HL-60/S4 treated with phorbol 12-myristate 13-acetate at 8.2 ng/mL for 4 days and 3 days (cell line): ENCODE measurements around the gene NUB1.
"Not testable (repeated sequence)": the region's sequence is repeated elsewhere in the genome, so short reads cannot be mapped to it uniquely, and the experiment has no call there.

Experiments used
- in situ Hi-C: fragments of 300-500 bp; cut with MboI; formaldehyde crosslinking; loops from 2 replicates; pipeline ENCODE4 v1.15.0; 2022; ENCODE audit warnings: low sequenced_read_pairs

The NUB1 gene, protein sequence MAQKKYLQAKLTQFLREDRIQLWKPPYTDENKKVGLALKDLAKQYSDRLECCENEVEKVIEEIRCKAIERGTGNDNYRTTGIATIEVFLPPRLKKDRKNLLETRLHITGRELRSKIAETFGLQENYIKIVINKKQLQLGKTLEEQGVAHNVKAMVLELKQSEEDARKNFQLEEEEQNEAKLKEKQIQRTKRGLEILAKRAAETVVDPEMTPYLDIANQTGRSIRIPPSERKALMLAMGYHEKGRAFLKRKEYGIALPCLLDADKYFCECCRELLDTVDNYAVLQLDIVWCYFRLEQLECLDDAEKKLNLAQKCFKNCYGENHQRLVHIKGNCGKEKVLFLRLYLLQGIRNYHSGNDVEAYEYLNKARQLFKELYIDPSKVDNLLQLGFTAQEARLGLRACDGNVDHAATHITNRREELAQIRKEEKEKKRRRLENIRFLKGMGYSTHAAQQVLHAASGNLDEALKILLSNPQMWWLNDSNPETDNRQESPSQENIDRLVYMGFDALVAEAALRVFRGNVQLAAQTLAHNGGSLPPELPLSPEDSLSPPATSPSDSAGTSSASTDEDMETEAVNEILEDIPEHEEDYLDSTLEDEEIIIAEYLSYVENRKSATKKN

DNA sequence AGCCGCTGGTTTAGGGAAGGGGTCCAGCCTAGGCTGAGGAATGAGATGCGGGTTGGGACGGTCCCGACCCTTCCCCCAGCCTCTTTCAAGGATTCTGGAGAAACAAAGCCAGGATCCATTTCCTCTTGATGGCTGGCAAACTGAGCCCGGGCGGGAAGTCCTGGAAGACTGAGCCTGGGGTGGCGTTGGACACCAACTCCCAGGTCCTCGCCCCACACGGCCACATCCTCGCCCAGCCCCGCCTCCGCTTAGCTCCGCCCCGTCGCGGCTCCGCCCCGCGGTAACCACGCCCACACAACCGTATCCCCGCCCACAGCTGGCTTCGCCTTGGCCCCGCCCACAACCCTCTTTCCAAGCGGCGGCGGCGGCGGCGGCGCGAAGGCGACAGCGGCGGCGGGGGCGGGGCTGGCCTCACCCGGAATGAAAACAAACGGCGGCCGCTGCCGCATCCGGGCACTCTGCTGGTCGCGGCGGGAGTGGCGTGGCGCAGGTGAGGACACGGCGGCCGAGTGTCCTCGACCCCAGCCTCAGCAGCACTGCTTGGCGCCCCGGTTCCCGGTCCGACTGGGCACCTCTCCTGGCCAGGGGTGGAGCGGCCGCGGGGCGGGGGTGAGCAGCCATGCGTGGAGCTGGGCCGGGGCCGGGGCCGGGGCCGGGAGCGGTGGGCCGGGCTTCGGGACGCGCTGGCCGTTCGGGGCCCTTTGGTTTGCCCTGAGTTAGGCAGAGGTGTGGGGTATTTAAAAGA, at the start of gene NUB1:
NUB1 (plus strand) TSS at position 456 of the 745 bp plus-strand sequence. CDS start 3,538 bp downstream, outside the sequence.
- in situ Hi-C loops = no loop called here

DNA sequence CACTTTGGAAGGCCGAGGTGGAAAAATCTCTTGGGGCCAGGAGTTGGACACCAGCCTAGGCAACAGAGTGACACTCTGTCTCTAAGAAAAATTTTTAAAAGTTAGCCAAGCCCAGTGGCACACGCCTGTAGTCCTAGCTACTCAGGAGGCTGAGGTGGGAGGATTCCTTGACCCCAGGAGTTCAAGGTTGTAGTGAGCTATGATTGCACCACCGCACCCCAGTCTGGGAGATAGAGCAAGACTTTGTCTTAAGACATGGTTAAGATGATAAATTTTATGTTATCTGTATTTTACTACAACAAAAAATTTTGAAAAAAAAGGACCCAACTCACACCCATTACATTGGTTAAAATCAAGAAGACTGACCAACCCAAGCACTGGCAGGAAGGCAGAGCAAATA, 48.8 kb upstream of the NUB1 start:
- in situ Hi-C loops = no loop called here

DNA sequence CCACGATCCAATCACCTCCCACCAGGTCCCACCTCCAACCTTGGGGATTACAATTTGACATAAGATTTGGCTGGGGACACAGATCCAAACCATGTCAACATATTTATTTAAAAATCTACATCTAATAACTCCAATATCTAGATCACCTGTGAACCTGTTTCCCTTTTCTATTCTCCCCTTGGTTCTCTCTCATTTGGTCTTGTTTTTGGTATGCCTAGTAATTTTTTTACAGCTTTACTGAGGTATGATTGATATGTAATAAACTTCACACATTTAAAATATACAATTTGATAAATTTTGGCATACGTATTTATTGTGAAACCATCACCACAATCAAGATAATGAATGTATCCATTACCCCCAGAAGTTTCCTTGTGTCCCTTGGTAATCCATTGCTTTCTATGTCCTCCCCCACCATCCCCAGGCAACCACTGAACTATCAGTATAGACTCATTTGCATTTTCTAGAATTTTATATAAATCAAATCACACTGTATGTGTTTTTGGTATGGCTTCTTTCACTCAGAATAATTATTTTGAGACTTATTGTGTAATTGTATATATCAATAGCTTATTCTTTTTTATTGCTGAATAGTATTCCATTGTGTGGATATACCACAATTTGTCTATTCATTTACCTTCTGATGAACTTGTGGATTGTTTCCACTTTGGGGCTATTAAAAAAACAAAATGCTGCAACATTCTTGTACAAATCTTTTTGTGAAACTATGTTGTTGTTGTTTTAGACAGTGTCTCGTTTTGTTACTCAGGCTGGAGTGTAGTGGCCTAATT, 45.2 kb upstream of the NUB1 start:
- in situ Hi-C loops = no loop called here

DNA sequence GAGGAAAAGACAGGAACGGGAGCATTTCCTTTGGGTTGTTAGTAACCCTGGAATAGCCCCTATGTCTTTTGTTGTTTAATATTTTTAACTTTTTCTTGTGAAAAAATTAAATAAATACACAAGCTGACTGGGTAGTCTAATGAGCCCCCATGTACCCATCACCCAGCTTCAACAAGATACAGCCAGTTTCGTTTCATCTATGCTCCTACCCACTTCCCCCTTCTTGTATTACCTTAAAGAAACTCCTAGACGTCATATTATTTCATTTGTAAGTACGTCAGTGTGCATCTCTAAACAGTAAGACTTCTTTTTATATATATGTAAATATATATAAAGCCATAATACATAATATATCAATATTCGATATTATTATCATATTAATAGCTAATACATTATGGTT, 42.8 kb upstream of the NUB1 start:
- in situ Hi-C loops = no loop called here

DNA sequence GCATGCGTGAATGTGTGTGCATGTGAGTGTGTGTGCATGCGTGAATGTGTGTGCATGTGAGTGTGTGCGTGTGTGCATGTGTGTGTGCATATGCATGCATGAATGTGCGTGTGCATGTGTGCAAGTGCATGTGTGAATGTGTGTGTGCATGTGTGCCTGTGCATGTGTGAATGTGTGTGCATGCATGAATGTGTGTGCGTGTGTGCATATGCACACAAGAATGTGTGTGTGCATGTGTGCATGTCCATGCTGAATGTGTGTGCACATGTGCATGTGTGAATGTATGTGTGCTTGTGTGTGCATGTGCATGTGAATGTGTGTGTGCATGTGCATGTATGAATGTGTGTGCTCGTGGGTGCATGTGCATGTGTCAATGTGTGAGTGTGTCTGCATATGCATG, 42.1 kb upstream of the NUB1 start:
- in situ Hi-C loops = no loop called here

DNA sequence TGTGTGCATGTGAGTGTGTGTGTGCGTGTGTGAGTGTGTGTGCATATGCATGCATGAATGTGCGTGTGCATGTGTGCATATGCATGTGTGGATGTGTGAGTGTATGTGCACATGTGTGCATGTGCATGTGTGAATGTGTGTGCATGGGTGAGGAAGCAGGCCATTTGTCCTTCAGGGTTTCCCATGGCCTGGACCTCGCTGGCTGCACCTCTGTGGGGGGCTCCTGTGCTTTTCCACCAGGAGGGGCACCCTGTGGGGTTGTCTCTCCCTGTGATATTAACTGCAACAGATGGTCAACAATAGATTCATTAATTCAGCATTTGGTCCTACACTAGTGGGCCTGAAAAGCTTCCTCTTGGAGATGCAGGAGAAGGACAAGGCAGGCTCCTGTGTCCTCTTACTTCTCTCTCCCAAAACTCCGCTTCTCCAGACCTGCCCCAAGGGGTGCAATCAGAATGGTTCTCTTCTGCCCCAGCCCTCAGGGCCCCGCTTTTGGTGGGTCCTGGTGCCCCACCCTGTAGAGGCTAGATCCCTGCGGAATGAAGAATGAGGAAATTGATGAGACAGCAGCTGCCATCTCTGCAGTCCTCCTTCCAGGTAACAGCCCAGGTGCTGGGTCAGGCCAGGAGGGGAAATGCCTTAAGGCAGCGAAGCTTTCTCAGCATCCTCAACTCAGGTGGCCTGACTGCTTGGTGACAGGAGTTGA, 41.5 kb upstream of the NUB1 start:
- in situ Hi-C loops = no loop called here

DNA sequence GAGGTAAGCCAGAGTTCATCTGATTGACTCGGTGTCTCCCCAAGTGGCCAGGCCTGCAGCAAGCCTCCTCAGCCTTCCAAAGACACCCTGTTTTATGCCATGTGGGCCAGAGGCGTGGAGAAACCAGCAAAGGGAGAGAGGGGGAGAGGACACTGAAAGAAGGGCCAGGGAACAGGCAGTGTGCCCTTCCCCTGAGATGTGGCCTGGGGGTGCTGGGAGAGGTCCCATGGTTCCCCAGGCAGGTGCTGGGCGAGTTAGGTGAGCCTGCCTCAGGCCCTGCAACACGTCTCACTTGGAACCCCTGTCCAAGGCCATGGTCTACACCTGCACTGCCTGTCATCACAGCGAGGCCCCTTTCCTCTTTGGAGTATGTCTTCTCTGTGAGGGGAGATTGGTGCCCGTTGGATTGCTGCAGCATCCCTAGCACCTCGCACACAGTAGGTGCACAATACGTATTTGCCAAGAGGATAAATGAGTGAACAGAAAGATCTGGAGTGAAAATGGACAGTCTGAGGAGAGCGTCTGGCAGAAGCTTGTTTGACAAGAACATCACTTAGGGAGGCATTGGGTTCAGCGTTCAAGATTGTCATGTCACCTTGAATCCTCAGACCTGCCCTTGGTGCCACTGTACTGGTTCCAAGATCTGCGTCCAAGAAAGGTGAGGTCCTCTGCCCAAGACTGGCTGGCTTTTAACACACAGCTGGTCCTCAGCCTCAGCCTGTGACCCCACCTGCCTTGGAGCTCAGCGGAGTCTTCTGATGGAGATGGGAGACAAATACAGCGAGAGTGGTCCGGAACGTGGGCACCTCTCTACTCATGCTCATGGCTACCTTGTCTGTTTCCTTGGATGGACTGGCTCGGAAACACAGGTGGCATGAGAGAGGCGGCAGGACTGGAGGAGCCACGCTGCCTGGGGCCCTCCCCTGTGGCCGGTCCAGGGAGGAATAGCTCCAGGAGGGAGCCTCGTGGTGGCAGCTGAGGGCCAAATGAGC, 39.8 kb upstream of the NUB1 start:
- in situ Hi-C loops = no loop called here

DNA sequence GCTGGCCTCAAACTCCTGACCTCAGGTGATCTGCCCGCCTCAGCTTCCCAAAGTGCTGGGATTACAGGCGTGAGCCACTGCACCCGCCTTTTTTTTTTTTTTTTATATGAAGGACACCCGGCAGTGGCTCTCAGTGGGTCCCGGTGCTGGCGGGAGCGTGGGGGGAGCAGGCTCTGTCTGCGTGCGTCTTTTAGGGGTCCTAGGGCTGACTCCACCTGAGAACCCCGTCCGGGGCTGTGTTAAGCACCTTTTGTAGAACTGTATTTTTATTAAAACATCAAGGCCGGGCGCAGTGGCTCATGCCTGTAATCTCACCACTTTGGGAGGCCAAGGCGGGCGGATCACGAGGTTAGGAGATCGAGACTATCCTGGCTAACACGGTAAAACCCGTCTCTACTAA, 37.4 kb upstream of the NUB1 start:
- in situ Hi-C loops = not testable (repeated sequence)

DNA sequence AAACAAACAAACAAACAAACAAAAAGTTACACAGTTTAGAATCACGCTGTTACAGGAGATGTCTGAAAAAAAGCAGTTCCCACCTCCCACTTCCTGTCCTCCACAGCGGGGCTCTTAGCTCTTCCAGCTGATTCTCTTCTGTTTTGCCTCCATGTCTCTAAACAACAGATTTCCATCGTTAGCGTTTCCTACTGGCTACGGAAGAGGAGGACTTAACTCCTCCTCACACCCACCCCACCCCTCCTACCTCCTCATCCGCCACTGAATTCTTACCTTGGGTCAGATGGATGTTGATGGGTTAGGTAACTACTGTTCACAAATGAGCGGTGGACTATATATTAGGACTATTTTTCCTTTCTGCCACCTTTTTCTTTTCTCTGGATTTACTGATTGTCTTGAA, 36.8 kb upstream of the NUB1 start:
- in situ Hi-C loops = no loop called here

DNA sequence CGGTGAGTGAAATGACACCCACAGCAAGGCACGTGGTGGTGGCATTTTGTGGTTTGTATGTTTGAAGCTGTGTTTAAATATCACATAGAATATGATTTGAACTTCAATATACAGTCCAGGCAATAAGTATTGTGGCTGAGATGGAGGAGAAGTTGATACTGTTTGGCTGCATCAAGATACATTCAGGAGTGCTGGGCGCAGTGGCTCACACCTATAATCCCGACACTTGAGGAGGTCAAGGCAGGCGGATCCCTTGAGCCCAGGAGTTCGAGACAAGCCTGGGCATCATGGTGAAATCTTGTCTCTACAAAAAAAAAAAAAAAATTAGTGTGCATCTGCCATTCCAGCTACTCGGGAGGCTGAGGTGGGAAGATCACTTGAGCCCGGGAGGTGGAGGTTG, 35.2 kb upstream of the NUB1 start:
- in situ Hi-C loops = no loop called here

DNA sequence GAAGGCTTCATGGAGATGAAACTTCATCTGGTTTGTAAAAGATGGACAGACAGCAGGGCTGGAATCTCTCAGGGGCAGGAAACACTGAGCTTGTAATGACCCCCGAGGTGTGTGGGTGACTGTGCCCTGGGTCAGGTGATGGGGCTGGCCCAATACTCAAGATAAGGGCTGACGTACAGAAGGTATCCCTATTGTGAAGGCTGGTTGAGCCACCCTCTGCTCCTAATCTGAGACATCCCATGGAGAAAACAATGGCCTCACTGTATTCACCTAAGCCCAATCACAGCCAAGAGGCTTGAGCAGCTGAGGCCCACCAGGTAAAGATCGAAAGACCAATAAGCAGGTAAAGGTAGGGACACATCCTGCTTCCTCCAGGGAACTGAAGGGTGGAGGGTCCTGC, 34.8 kb upstream of the NUB1 start:
- in situ Hi-C loops = no loop called here

DNA sequence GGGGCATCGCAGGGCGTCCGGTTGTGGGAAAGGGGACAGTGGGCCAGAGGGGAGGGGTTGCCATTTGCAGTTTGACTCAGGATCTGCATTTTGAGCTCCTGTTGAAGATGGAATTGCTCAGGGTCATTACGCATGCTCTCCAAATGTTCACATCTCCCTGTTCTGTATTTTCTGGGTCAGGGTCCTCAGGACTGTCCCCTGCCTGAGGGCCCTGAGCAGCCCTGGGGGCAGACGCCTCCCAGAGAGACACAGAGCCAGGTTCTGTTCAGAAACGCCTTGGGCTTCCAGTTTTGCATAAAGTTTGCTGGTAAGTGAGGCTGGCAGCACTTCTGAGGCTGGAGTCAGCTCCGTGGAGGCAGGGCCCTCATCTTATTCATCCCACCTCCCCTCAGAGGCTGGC, 34.1 kb upstream of the NUB1 start:
- in situ Hi-C loops = no loop called here

DNA sequence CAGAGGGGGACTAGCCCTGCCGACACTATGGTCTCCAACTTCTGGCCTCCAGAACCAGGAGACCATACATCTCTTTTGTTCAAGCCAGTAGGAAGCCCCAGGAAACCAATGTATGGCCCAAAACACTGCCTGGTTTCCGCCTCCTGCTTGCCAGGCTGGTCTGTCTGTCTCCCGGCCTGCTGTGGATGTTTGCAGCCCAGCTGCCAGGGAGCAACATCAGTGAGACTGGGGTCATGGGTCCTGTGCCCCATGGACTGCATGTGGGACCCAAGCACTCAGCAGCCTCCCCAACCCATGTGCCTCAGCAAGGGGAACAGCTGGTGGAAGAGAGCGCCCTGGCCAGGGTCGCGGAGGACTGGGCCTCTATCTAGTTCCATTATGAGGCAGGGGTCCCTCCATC, 33.4 kb upstream of the NUB1 start:
- in situ Hi-C loops = no loop called here

DNA sequence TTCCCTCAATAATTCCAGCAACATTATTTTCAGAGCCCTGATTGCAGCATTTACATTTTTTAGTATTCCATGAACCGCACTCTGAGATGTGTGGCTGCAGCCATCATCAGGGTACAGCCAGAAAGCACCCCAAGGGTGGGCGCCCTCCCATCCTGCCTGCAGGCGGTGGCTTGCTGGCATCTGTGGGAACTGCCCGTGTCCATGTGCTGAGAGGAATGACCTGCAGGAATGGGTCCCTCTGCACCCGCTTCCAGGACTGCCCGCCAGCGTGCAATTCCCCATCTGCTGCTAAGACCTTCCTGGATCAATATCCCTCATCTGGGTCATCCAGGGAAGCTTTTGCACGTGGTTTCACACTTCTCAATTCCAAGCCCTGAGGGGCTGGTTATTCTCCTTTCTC, 32.8 kb upstream of the NUB1 start:
- in situ Hi-C loops = no loop called here

DNA sequence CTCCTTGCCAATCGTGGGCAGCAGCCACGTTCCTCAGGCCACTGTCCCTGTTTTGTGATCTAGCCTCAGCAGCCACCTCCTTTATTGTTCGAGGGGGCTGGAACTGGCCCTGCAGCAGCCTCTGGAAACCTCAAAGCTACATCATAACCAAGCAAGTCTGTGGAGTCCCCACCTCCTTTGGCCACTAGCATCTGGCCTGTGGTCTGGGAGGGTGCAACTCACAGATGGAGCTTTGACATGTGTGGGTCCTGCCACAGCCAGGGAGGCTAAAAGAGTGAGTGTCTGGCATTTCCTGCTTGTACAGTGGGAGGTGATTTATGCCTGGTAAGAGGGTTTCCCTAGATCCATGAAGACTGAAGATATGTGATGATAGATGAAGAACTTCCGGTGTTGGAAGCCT, 32.3 kb upstream of the NUB1 start:
- in situ Hi-C loops = no loop called here

DNA sequence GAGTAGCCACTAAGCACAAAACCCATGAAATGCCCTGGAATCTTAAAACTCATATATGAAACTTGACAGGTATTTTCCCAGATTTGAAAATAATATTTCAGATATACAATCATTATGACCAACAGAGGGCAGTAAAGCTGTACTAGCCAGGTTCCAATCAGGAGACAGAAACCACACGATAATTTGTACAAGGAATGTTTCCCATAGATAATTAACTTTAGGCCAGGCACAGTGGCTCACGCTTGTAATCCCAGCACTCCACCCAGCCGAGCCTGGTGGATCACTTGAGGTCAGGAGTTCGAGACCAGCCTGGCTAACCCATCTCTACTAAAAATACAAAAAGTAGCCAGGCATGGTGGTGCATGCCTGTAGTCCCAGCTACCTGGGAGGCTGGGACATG, 31.0 kb upstream of the NUB1 start:
- in situ Hi-C loops = no loop called here

DNA sequence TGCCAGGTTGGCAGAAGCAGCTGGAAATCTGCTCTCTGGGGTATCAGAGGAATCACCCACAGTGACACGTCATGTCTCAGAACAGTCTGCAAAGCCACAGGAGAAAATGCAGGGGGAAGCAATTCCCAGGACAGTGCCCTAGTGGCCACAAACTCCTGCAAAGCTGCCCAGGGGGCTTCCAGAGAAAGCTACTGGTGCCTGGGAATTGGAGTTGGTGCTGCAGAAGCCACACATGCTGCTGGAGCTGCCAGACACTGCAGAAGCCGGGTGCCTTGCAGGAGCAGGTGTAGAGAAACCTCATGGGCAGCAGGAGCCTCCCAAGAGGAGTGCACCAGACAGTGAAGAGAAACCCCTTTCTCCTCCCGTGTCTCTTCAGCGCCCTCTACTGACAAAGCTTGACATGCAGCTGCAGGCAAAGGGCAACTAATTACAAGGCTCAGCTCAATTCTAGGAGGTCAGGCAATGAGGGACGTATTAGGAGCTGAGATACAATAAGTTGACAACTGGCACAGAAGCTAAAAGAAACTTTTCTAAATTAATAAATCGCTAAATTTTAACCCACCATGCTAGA, 30.2 kb upstream of the NUB1 start:
- in situ Hi-C loops = no loop called here

DNA sequence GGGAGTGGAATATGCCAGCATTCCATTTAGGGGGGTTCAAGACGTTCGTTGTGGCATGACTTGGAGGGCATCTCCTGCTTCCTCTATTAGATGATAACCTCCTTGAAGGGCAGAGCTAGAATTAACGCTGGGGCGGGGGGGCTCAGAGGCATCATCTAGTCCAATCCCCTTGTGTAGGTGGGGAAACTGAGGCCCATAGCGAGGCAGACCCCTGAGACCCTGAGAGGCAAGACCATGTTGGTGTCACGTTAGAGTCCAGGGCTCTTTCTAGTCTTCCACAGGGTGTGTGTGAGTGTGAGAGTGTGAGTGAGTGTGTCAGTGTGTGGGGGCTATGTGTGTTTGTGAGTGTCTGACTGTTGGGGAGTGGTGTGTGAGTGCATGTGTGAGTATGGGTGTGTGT, 29.3 kb upstream of the NUB1 start:
- in situ Hi-C loops = no loop called here
